ENCODE data around the gene SH3BGR. TPM values are rescaled to one million over a fixed set of nuclear protein-coding genes. Genes with fewer than 3 reads are reported as not detected.

The SH3BGR gene
- total RNA-seq, 1 donor from 2014 or later: 2.2 TPM

DNA sequence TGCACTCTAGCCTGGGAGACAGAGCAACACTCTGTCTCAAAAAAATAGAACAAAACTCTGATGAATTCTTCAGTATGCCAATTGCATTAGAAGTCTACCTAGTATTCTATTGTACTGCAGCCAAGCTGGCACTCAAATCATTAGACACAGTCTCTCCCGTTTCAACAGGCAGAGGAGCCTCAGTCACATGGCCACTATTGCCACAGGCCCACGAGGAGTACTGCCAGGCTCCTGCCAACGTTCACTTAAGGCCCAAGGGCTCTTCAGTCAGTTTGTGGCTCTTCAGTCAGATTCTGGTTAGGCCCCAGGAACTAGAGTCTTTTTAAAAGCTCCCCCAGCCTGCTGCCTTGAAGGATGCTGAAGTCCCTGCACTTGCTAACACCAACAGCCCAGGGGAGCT is 73.4 kb downstream of the SH3BGR start:
- no peak for DNase-seq (ENCODE audit: extremely low spot score, unreplicated experiment)
- Mint-ChIP-seq H3K9me3 (no peaks in the 10 kb centered on the region), H3K36me3 (no peaks in the 10 kb centered on the region), H3K4me1 (ENCODE audit: unreplicated experiment) (peaks cover 31% of the 10 kb centered on the region), H3K27me3 (no peaks in the 10 kb centered on the region), H3K27ac (no peak overlapping the region), H3K4me3 (no peak overlapping the region)
- TF ChIP-seq, protein P1, sequence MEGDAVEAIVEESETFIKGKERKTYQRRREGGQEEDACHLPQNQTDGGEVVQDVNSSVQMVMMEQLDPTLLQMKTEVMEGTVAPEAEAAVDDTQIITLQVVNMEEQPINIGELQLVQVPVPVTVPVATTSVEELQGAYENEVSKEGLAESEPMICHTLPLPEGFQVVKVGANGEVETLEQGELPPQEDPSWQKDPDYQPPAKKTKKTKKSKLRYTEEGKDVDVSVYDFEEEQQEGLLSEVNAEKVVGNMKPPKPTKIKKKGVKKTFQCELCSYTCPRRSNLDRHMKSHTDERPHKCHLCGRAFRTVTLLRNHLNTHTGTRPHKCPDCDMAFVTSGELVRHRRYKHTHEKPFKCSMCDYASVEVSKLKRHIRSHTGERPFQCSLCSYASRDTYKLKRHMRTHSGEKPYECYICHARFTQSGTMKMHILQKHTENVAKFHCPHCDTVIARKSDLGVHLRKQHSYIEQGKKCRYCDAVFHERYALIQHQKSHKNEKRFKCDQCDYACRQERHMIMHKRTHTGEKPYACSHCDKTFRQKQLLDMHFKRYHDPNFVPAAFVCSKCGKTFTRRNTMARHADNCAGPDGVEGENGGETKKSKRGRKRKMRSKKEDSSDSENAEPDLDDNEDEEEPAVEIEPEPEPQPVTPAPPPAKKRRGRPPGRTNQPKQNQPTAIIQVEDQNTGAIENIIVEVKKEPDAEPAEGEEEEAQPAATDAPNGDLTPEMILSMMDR (conservative IDR thresholded peaks at IDR 0.05): no peak

DNA sequence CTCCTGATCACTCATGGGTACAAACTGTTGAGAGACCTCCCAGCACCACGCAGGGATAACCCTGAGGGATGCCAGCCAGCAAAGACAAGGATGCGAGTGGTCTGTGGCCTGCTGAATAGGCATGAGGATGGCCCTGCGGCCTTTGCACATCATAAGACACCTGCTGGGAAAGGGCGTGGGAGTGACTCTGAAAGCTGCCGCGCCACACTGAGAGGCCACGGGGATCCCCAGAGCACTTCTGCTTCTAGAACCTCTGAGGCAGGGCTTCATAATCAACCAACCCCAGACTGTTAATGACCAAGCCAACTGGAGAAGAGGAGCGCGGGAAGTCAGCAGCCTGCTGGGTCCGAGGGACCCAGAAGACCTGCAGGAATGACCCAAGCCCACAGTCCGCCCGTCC is 73.8 kb downstream of the SH3BGR start:
- no peak overlapping the region for H3K4me3 Mint-ChIP-seq
- no peaks in the 10 kb centered on the region for H3K36me3 Mint-ChIP-seq
- H3K27ac Mint-ChIP-seq: no peak overlapping the region
- DNase-seq (ENCODE audit: extremely low spot score, unreplicated experiment): no peak
- TF ChIP-seq, protein P1 (conservative IDR thresholded peaks at IDR 0.05): no peak
- peaks cover 31% of the 10 kb centered on the region for H3K4me1 Mint-ChIP-seq (ENCODE audit: unreplicated experiment)
- H3K27me3 Mint-ChIP-seq: no peaks in the 10 kb centered on the region
- no peaks in the 10 kb centered on the region for H3K9me3 Mint-ChIP-seq

DNA sequence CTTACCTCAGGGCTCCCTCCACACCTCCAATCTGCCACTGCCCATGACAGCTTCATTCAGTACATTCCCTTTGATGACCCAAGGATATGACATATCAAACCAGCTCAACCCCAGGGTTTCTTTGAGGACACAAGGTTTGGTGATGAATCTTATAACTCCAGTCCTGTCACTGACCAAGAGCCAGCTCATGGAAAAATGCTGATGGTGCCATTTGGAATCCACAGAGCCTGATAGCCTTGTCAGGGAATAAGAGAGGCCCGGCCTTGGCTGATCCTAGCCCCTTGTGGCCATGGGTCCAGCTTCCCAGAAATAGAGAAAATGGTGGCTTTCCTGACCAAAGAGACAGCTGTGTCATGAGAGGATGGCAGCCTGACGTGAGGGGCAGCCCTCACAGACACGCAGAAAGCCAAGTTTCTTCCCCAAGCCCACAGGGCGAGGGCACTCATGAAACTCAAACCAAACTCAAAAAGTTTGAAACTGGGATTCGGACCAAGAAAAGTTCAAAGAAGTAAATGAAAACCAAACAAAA is 75.4 kb downstream of the SH3BGR start:
- DNase-seq (ENCODE audit: extremely low spot score, unreplicated experiment): no peak
- H3K27me3 Mint-ChIP-seq: no peaks in the 10 kb centered on the region
- H3K36me3 Mint-ChIP-seq: no peaks in the 10 kb centered on the region
- peak overlapping the region; percentile 57 for H3K27ac Mint-ChIP-seq
- TF ChIP-seq, protein P1 (conservative IDR thresholded peaks at IDR 0.05): no peak
- no peaks in the 10 kb centered on the region for H3K9me3 Mint-ChIP-seq
- H3K4me3 Mint-ChIP-seq: no peak overlapping the region
- H3K4me1 Mint-ChIP-seq (ENCODE audit: unreplicated experiment): peaks cover 31% of the 10 kb centered on the region

DNA sequence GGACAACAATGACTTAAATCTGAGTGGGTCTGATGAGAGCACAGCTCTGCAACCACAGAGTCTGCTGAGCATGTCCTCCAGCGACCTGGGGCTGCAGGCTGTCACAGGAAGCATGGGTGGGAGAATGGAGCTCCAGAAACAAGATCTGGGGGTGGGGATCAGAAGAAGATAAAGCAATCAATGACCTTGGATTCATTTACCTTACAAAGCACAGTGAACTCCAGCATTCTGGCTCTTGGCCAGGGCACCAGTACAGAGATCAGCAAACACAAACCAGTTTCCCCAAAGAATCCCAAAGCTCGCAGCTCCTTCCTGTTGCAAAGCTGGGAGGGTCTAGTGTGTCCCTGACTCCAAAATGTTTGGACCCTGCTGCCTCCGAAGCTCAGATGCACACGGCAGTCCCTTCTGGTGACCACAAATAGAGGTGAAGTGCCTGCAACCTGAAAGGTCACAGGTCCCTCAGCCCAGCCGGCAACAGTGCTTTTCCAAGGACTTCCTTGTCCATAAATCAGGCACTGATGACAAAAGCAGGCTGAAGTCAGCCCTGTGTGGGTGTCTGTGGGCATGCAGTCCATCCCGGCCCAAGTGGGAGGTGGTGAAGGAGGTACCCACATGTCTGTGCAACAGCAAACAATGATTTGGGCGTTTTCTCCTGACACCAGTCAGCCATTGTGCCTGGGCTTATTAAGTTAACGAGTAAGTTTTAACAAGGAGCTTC is 76.1 kb downstream of the SH3BGR start:
- TF ChIP-seq, protein P1 (conservative IDR thresholded peaks at IDR 0.05): no peak
- Mint-ChIP-seq H3K27me3 (no peaks in the 10 kb centered on the region), H3K27ac (peak overlapping the region; percentile 57), H3K36me3 (no peaks in the 10 kb centered on the region), H3K4me1 (ENCODE audit: unreplicated experiment) (peaks cover 31% of the 10 kb centered on the region), H3K9me3 (no peaks in the 10 kb centered on the region), H3K4me3 (peak overlapping the region; percentile 29)
- DNase-seq (ENCODE audit: extremely low spot score, unreplicated experiment): no peak

DNA sequence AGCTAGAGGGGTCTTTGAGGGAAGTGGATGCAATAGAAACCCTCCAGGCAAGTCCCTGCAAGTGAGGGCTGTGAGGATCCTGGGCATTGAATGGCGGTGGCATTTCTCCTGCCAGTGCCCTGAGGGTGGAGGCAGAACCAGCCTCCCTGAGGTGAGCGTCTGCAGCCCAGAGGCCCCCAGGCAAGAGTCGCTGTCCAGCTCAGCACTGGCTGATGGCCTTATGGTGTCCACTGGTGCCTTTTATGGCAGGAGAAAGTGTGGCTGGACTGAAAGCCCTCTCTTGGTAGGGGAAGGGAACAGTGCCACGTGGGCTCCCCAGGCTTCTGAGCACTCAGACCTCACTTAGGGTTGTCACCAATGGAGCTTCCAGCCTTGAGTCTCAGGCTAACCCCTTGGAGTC is 77.3 kb downstream of the SH3BGR start:
- H3K27me3 Mint-ChIP-seq: no peaks in the 10 kb centered on the region
- no peak overlapping the region for H3K27ac Mint-ChIP-seq
- H3K9me3 Mint-ChIP-seq: no peaks in the 10 kb centered on the region
- H3K4me3 Mint-ChIP-seq: no peak overlapping the region
- H3K36me3 Mint-ChIP-seq: no peaks in the 10 kb centered on the region
- H3K4me1 Mint-ChIP-seq (ENCODE audit: unreplicated experiment): peaks cover 21% of the 10 kb centered on the region
- TF ChIP-seq, protein P1 (conservative IDR thresholded peaks at IDR 0.05): no peak
- no peak for DNase-seq (ENCODE audit: extremely low spot score, unreplicated experiment)
